Brain pericyte (primary cell): Measurements from ENCODE around the gene HLA-F.

Experiments
- DNase-seq: peaks from one replicate; pipeline ENCODE4 v3.0.0-alpha.2; 2012; ENCODE audit warnings: low read depth, low spot score

HLA-F gene

DNA sequence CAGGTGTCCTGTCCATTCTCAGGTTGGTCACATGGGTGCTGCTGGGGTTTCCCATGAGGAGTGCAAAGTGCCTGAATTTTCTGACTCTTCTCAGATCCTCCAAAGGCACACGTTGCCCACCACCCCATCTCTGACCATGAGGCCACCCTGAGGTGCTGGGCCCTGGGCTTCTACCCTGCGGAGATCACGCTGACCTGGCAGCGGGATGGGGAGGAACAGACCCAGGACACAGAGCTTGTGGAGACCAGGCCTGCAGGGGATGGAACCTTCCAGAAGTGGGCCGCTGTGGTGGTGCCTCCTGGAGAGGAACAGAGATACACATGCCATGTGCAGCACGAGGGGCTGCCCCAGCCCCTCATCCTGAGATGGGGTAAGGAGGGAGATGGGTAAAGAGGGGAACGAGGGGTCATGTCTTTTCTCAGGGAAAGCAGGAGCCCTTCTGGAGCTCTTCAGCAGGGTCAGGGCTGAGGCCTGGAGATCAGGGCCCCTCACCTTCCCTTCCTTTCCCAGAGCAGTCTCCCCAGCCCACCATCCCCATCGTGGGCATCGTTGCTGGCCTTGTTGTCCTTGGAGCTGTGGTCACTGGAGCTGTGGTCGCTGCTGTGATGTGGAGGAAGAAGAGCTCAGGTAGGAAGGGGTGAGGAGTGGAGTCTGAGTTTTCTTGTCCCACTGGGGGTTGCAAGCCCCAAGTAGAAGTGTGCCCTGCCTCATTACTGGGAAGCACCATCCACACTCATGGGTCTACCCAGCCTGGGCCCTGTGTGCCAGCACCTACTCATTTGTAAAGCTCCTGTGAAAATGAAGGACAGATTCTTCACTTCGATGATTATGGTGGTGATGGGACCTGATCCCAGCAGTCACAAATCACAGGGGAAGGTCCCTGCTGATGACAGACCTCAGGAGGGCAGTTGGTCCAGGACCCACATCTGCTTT lies 2.0 kb downstream of the HLA-F start:
- no peak for DNase-seq

DNA sequence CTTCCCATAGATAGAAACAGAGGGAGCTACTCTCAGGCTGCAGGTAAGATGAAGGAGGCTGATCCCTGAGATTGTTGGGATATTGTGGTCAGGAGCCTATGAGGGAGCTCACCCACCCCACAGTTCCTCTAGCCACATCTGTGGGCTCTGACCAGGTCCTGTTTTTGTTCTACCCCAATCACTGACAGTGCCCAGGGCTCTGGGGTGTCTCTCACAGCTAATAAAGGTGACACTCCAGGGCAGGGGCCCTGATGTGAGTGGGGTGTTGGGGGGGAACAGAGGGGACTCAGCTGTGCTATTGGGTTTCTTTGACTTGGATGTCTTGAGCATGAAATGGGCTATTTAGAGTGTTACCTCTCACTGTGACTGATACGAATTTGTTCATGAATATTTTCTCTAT lies 2.8 kb downstream of the HLA-F start:
- DNase-seq, result no peak

DNA sequence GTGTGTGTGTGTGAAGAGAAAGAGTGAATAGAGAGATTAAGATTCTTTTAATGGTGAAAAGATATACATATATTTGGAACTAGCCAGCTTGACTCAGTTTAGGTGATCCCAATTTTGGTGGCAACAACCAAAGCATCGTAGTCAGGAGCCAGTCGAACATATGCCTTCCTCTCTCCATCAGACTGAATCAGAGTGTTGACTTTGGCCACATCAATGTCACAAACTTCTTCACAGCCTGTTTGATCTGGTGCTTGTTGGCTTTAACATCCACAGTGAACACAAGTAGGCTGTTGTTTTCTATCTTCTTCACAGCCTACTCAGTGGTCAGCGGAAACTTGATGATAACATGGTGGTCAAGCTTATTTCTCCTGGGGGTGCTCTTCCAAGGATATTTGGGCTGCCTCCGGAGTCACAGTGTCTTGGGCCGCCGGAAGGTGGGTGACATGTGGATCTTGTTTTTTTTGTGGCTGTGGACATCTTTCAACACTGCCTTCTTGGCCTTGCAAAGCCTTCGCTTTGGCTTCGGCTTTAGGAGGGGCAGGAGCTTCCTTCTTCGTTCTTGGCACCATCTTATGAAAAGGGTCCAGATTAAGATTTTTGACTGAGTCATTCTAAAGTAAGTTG lies 3.4 kb downstream of the HLA-F start:
- DNase-seq, result no peak

DNA sequence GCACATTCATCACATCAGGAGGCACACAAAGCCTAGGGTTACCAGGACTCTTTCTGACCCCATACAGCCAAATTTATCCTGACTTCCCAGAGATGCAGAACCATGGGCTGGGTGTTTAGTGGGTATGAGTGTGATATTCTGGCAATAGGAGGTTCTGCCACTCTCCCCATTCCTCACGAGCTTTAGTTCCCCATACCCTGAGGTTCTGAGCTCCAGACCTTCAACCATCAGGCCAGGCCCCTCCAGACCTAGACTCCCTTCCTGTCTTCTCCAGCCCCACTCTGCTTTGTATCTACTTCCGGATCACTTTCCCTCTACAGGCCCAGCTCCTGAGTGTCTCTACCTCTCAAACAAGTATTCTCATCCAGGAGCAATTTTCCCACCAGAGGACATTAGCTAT lies 4.4 kb downstream of the HLA-F start:
- no peak for DNase-seq

DNA sequence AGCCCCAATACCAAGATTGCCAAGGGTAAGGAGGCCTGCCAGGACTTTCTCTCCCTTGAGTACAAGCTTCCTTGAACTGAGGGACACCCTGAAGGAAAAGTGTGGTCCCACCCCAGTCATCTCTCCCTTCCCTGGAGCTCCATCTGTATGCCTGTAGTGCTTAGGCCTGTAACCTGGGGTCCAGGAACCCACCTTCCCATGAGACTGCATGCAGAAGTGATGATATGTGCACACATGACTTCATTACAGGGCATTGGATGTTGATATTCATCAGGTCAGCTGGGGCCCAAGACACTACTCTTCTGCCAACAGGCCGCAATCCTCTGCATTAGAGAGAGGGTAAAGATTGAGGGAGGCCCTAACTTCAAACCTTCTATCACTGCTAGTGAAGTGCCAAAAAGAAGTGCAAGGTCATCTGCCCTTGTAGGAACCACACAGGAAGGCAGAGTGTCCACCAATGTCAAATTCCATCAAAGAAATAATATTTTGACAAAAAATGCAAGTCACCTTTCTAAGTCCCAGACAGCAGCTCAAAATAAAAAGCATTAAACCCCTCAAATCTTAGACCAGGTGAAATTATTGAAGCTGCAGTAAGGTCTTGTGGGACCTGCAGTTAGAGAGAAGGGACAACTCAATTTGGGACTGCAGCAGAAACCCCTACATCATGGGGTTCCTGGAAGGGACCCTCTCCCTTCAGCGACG lies 5.1 kb downstream of the HLA-F start:
- DNase-seq, result no peak

DNA sequence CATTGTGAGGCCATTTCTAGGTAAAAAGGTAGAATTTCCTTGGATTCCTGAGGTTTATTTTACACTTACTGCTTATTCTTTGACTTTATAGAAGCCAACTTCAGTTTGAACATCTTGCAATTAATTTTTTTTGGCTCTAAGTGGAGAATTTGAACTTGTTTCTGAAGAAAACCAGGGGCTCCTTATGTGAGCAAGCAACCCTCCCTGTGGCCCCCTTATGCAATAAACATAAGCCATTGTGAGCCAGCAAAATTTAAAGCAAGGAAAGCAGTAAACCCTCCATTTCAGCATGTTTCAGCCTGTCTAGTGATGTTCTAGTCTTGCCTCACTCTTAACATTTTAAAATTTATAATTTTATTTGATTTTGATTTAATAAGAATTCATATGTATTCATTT lies 5.6 kb downstream of the HLA-F start:
- DNase-seq, result no peak

DNA sequence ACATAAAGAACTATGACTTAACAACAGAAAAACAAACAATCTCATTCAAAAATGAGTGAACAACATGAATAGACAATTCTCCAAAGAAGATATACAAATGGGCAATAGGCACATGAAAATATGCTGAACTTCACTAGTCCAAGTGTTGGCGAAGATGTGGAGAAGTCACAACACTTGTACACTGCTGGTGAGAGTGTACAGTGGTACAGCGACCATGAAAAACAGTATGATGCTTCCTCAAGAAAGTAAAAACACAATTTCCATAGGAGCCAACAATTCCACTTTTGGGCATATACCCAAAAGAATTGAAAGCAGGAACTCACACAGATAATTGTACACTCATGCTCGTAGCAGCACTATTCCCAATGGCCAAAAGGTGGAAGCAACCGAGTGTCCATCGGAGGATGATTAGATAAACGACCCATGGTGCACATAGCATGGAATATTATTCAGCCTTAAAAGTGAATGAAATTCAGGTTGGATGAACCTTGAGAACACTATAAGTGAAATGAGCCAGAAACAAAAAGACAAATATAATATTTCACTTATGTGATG lies 6.6 kb downstream of the HLA-F start:
- DNase-seq, result no peak

DNA sequence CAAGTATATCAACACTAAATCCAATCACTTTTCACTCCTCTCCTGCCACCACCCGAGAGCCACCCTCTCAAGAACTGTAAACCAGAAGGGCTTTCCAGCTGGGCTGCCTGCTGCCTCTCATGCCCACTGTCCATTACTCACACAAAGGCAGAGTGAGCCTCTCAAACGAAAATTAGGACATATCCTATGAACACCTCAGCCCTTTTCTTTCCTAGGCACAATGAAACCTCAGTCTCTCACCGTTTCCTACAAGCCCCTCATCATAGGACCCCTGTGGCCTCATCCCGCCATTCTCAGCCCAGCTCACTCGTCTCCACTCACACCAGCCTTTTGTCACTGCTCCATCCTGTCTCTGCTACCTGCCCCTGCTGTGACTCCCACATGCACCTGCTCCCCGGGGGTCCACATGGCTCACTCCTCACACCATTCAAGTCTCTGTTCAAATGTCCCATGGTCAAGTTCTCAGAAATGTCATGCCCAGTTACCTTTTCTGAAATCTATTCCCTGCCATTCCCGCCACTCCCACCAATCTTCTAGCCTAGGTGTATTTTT lies 7.4 kb downstream of the HLA-F start:
- no peak for DNase-seq

DNA sequence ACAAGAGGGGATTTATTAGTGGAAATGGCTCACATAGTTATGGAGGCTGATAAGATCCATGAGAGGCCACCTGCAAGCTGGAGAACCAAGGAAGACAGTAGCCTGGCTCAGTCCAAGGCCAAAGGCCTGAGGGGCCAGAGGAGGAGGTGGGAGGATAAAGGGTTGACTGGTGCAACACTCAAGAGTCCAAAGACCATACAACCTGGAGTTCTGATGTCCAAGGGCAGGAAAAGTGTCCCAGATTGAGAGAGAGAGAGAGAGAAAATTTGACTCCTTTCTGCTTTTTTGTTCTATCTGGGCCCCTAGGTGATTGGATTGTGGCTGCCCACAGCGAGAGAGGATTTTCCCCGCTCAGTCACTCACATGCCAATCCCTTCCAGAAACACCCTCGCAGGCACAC lies 8.0 kb downstream of the HLA-F start:
- no peak for DNase-seq

DNA sequence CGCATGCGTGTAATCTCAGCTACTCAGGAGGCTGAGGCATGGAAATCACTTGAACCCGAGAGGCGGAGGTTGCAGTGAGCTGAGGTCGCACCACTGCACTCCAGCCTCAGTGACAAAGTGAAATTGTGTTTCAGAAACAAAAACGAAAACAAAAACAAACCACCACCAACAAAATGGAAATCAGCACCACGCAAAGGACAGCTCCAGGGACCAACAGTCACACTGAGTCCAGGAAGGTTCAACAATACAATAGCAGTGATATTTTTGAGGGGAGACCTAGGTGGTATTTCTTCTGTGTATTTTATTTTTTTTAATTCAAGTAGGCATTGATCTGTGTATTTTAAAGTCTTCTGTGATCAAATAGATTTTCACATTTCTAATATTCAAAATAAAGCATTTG lies 9.8 kb downstream of the HLA-F start:
- DNase-seq, result no peak

DNA sequence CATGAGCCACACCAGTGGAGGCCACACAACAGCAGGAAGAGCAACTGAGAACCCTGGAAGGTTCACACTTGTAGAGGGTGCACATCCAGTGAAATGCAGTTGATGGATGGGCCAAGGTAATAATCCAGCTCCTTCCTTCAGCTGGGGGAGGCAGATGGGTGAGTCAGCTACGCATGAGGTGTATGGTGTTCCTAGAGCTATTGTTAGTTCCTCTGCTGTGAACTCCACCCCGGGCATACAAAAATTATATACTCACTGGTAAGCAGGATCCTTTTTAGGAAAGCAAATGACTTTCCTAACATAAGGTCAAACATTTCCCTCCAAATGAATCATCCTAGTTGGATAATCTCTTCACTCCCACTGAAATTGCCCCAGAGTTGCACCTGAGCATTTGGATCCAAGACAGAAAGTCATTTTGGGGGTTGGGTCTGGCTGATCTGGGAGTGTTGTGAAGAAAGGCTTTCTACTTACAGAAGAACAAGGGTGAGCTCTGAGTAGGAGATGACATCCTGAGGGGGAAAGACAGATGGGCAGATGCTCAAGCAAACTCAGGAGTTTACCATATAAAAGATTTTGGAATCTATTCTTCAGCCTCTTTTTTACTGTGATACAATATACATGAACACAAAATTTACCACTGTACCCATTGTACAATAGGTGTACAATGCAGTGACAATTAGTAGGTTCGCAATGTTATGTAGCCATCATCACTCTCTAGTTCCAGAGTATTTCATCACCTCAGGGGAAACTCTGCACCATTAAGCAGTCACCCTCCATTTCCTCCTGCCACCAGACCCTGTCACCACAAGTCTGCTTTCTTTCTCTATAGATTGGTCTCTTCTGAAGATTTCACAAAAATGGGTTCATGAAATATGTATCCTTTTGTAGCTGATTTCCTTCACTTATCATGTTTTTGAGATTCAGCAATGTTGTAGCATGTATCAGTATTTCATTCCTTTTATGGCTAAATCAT lies 11.1 kb downstream of the HLA-F start:
- DNase-seq, result no peak

DNA sequence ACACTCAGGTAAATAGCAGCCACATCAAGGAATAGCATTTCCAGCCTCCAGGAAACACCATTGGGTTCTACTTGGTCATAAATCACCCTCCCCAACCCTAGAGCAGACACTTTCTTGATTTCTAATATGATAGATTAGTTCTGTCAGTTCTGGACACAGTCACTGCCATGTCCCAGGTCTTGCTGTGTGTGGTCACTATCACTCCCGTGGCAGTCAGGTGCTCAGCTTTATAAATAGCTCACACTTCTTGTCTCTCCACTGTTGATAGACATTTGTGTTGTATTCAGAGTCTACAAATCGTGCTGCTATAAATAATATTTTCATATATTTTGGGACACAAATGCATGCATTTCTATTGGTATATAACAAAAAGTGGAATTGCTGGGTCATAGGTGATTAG lies 13.3 kb downstream of the HLA-F start:
- no peak for DNase-seq

DNA sequence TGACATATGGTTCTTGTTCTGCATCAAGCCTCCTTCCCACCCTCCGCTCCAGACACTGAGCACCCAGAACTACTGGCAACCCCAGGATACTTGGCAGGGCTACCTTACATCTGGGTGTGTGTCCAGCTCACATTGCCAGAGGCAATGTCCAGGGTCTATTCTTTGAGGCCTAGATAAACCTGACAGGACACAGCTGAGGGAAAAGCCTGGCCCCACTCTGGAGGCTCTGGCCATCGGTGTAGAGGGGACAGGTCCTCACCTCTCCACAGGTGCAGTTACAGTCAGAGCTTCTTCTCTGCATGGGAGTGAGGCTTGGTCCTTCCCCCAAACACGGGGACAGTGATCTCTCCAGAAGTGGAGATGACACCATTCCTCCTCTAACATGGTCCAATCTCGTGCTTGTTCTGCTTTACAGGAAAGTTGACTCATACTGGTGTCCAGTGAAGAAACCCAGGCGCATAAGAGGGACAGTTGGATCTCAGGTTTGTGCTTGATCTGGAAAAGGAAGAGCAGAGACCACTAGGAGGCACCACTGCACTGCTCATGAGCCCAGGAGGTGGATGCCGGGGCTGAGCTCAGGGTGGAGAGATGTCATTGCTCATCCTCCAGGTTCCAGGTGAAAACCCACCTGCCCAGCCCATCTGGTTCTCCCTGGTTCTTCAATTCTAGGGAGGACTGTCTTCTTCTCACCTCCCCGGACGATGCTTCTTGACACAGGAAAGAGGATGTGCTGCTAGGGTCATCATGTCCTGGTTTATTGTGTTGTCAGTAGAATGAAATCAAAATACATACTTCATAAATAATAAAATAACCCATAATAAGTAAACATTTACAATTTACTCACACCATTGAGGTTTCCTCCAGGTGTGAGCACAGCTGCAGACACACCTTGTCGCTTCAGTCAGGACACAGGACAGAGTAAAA lies 14.7 kb downstream of the HLA-F start:
- no peak for DNase-seq

DNA sequence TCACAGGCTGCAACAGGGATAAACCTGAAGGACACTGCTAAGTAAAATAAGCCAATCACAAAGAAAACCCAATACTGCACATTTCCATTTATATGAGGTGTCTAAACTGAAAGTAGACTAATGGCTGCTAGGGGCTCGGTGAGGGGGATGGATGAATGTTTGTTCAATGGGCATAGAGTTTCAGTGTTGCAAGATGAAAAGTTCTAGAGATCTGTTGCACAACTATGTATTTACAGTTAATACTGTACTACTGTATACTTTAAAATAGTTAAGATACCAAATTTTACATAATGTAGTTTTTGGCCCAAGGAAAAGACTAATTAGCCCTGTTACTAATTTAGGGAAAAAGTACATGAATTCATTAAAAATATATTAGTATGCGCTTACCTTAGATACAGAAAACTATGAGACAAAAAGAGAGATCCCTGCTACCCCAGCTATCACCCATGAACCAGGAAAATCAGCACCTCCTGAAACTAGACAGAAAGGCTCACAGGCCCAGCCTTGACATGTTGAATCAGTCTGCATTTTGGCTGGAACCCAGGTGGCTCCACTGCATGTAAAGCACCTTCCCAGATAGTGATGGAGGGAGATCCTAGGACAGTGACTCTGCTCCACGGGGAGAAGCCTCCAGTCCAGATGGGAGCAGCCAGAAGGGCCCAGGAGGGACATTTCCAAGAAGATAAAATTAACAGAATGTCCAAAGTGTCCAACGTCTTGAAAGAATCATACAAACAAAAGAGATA lies 16.1 kb downstream of the HLA-F start:
- no peak for DNase-seq

DNA sequence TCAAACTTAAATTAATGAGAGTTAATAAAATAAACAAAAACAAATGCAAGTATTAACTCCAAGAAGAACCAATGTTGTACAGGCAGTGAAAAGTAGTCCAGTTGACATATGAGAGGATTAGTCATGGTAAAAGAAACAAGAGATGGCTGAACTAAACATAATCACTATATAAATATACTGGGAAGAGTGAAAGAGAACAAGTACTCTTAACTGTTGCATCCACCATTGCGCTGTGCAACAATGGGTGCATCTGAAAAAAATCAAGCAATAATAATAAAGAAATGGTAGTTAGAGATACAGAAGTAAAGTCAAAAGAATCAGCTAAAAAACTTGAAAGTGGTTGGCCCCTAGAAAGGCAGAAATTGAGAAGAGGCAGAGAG lies 16.6 kb downstream of the HLA-F start:
- DNase-seq, result no peak

DNA sequence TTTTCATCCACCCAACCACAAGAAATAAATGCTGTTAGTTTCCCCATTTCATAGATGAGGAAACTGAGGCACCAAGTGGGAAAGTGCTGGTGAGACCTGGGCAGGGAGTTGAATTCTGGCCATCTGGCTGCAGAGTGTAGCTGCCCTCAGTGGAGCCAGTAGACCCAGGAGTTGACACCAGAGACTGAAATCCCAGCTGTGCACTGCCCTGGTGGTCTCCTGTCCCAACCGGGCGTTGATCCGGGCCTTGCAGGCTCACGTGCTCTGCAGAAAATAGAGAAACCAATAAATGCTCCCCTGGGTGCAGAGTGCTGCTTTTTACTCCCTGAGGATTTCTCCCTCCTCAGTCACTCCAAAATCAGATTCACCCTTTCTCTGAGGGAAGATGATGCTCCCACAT lies 18.4 kb downstream of the HLA-F start:
- no peak for DNase-seq

DNA sequence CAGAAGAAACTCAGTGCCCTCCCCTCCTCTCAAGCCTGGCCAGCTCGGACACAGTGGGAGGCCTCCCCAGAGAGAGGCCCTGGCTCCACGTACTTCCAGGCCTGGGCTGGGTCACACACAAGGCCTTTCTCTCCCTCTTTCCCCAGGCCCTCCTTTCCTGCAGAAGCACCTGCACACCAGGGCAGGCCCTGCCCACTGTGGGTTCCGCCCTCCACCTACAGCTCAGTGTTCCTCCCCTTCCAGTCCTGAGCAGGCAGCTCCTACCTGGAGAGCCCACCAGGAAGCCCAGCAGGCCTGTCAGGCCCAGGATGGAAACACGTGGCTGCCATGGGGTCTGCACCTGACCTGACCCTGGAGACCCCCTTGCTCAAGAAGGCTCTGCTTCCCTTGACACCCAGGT lies 18.9 kb downstream of the HLA-F start:
- no peak for DNase-seq

DNA sequence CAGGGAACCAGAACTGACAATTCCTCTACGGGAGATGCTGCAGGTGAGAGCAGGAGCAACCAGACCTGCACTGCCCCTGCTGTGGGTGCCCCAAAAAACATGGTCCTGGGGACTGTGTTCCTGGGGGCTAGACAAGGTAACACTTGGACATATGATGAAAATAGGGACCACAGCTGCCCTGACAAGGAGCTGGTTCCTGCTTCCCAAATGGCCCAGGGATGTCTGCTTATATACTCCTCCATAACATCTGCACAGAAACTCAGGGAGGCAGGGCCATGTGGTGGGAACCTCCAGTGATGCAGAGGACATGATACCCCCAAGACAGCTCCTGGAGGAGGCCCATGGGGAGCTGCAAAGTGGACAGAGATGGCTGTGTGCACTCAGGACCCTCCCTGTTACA lies 19.8 kb downstream of the HLA-F start:
- DNase-seq, result no peak

DNA sequence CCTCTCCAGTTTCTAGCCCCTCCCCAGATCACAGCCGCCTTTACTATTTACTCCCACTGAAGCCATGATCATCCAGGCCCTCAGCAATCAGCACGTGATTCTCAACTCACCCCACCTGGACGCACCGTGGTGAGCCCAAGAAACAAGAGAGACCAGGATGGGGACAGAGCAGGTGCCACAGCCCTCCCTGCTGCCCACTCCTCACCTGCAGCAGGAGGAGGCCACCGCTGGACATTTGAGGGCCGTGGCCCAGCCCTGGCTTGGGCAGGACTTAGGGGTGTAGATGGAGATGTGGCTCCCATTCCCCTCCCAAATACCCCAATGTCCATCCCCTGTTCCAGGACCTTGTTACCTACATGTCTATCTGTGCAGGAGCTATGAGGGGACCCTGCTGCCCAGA lies 20.3 kb downstream of the HLA-F start:
- DNase-seq, result no peak
